Adipose tissue (tissue), 3 donors: ENCODE measurements around the gene PSRC1. TPM values are rescaled to one million over a fixed set of nuclear protein-coding genes. Genes with fewer than 3 reads are reported as not detected.

Source experiments
- H3K27ac ChIP-seq: one replicate; pipeline ENCODE4 v1.5.1; 2013; ENCODE audit warnings: low read depth, low read length
- WGBS, 3 donors: extraction: QIAGEN DNeasy Blood & Tissue Kit; methylation state at CpG; one replicate each; pipeline ENCODE4 v1.1.7; 2013; 5-methylcytosine and 5-hydroxymethylcytosine counted together
- polyA plus RNA-seq, 3 donors: library from polyadenylated mRNA; stranded (reverse); fragments of 200-250 nt; gene quantifications; one replicate each; pipeline ENCODE4 v1.2.3, GENCODE V29; 2013
- donor health status: healthy with polysubstance abuse.
- donor health status: Bipolar disorder and iron deficiency.
- donor health status: healthy.

Gene PSRC1
- polyA plus RNA-seq, 3 donors = 0.98 to 2.9 (median 1.1) TPM

GRCh38 chr1:109240158-109241152 lies 42.5 kb downstream of the PSRC1 start:
- H3K27ac ChIP-seq = no peak overlapping the region
- WGBS, 3 donors = 28 to 37% (median 35%) methylated on average over 25 to 26 of the region's 26 CpGs

- H3K27ac ChIP-seq = no peak overlapping the region
- 63 to 74% (median 68%) methylated on average over 6 of the region's 6 CpGs for WGBS, 3 donors
Measured at GRCh38 chr1:109239409-109240068, 43.4 kb downstream of the PSRC1 start.

DNA sequence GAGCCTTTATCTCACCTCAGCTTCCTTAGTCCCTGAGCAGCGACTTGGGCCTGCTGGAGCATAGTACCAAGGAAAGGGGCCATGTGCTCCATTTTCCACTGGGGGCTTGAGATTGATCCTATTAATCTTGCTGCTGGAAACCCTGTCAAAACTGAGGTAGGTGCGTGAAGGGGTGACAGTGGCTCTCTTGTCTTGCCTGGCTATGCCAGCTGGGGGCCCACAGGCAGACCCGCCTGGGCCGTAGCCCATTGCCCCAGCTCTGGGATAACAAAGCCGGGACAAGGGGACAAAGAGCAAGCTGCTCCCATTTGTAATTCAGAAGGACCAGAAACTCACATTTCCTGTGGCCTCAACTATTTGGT lies 43.9 kb downstream of the PSRC1 start:
- H3K27ac ChIP-seq = no peak overlapping the region
- WGBS, 3 donors = 65 to 94% (median 91%) methylated on average over 5 of the region's 5 CpGs

- WGBS, 3 donors = 89 to 96% (median 93%) methylated on average over 2 of the region's 2 CpGs
- no peak overlapping the region for H3K27ac ChIP-seq
Measured at GRCh38 chr1:109238382-109238781, 44.6 kb downstream of the PSRC1 start.

DNA sequence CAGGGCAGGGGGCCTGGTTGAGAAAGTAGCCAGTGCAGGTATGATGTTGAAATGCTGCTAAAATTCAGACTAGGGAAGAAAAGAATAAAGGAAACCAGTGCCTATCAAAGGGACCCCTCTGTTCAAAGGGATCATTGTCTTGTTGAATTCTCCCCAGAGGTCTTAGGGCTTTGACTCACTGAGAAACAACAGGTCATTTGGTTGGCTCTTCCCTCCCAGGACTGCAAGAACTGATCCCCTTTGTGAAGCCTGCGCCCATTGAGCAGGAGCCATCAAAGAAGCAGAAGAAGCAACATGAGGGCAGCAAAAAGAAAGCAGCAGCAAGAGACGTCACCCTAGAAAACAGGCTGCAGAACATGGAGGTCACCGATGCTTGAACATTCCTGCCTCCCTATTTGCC lies 45.4 kb downstream of the PSRC1 start:
- H3K27ac ChIP-seq = no peak overlapping the region
- WGBS, 3 donors = 94 to 97% (median 96%) methylated on average over 3 of the region's 3 CpGs

- 95 to 99% (median 97%) methylated on average over 7 of the region's 7 CpGs for whole genome bisulfite sequencing, 3 donors
Measured at GRCh38 chr1:109235137-109235536, 47.8 kb downstream of the PSRC1 start.

DNA sequence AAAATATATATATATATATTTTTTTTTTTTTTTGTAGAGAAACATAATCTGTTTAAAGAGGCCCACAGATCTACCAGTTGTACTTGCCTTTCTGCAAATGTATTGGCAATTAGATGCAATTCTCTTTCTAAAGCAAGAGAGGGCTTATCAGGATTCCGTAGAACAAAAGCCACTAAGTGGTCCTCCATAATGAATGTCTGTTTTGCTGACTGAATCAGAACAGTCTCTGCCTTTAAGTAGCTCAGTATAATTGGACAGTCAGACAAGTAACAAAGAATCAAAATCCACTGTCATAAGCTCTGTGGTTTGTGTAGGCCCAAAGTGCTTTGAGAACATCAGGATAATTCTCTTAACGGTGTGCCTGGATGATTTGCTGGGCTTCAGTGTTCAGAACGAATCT lies 51.9 kb downstream of the PSRC1 start:
- 83 to 91% (median 86%) methylated on average over 3 of the region's 3 CpGs for WGBS, 3 donors
- no peak overlapping the region for H3K27ac ChIP-seq

More at GRCh38 chr1:109235137-109235536, 47.8 kb downstream of the PSRC1 start:
- H3K27ac ChIP-seq = no peak overlapping the region

Other genes with a start within 250 kb of the PSRC1 start
- gene WDR47, start 241.0 kb downstream of the PSRC1 start, polyA plus RNA-seq = 1 to 10 TPM; 2.5 to 6.3 (median 4.6) TPM
- 10 to 100 TPM; 12.8 to 51.7 (median 41.7) TPM for gene TAF13, start 207.1 kb downstream of the PSRC1 start, polyA plus RNA-seq
- 10 to 100 TPM; 15.4 to 25.5 (median 18.8) TPM for gene TMEM167B, start 192.4 kb downstream of the PSRC1 start, polyA plus RNA-seq
- 10 to 100 TPM in 1 of 3 donors, 1 to 10 TPM in 1, under 1 TPM in 1; 0.79 to 71.0 (median 6.1) TPM for gene ELAPOR1, start 169.0 kb downstream of the PSRC1 start, polyA plus RNA-seq
- 100 to 1,000 TPM in 2 of 3 donors, 10 to 100 TPM in 1; 84.3 to 132 (median 116) TPM for gene SARS1, start 69.2 kb downstream of the PSRC1 start, polyA plus RNA-seq
- gene CELSR2, start 33.6 kb downstream of the PSRC1 start, polyA plus RNA-seq = 1 to 10 TPM in 1 of 3 donors, under 1 TPM in 2; 0.67 to 2.3 (median 0.94) TPM
- under 1 TPM; 0.06 to 0.34 (median 0.19) TPM for gene MYBPHL, start 23.9 kb upstream of the PSRC1 start, polyA plus RNA-seq
- 10 to 100 TPM; 13.2 to 47.9 (median 24.6) TPM for gene SORT1, start 114.8 kb upstream of the PSRC1 start, polyA plus RNA-seq
- 10 to 100 TPM; 28.5 to 47.2 (median 33.9) TPM for gene PSMA5, start 143.3 kb upstream of the PSRC1 start, polyA plus RNA-seq
- gene SYPL2, start 183.4 kb upstream of the PSRC1 start, polyA plus RNA-seq = 1 to 10 TPM; 1.2 to 2.5 (median 2.1) TPM
- 1 to 10 TPM; 2.6 to 4.0 (median 3.2) TPM for gene ATXN7L2, start 200.8 kb upstream of the PSRC1 start, polyA plus RNA-seq
- gene CYB561D1, start 210.9 kb upstream of the PSRC1 start, polyA plus RNA-seq = 1 to 10 TPM; 4.8 to 9.1 (median 5.0) TPM
- 1 to 10 TPM; 2.1 to 3.8 (median 2.5) TPM for gene AMIGO1, start 226.6 kb upstream of the PSRC1 start, polyA plus RNA-seq